ENCODE measurements around the gene YY1.

- TF ChIP-seq EZH2 (IDR thresholded peaks at IDR 0.05; ENCODE audit: borderline replicate concordance, low read length), result no peak
- TF ChIP-seq, protein P1, sequence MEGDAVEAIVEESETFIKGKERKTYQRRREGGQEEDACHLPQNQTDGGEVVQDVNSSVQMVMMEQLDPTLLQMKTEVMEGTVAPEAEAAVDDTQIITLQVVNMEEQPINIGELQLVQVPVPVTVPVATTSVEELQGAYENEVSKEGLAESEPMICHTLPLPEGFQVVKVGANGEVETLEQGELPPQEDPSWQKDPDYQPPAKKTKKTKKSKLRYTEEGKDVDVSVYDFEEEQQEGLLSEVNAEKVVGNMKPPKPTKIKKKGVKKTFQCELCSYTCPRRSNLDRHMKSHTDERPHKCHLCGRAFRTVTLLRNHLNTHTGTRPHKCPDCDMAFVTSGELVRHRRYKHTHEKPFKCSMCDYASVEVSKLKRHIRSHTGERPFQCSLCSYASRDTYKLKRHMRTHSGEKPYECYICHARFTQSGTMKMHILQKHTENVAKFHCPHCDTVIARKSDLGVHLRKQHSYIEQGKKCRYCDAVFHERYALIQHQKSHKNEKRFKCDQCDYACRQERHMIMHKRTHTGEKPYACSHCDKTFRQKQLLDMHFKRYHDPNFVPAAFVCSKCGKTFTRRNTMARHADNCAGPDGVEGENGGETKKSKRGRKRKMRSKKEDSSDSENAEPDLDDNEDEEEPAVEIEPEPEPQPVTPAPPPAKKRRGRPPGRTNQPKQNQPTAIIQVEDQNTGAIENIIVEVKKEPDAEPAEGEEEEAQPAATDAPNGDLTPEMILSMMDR (conservative IDR thresholded peaks at IDR 0.05 in 1 of 2, IDR thresholded peaks at IDR 0.05 in 1 of 2; ENCODE audit: extremely low read depth in 1 of 2, insufficient read depth in 1 of 2, low read depth in 1 of 2, low read length in 2 of 2), result no peak
Measured at GRCh38 chr14:100203962-100204834, 34.7 kb upstream of the YY1 start.

Measured in mammary epithelial cell (primary cell).